ENCODE data around the gene NFS1.
"Not testable (repeated sequence)": the region's sequence is repeated elsewhere in the genome, so short reads cannot be mapped to it uniquely, and the experiment has no call there.

GRCh38 chr20:35744492-35744841 is 45.3 kb upstream of the NFS1 start:
- not testable (repeated sequence) for TF ChIP-seq EZH2 (IDR thresholded peaks at IDR 0.05; ENCODE audit: insufficient read depth, poor library complexity, severe bottlenecking); EZH2phosphoT487 (IDR thresholded peaks at IDR 0.05; ENCODE audit: insufficient read depth, low read depth)

Measured in GM23248 (cell line).